ENCODE data around the gene ZFPL1. TPM values are rescaled to one million over a fixed set of nuclear protein-coding genes. Genes with fewer than 3 reads are reported as not detected.
A peak's percentile ranks its signal among the peaks of the same experiment; 100 is the strongest.

Gene ZFPL1
- polyA plus RNA-seq, 4 donors = 26.2 to 36.5 (median 31.0) TPM

DNA sequence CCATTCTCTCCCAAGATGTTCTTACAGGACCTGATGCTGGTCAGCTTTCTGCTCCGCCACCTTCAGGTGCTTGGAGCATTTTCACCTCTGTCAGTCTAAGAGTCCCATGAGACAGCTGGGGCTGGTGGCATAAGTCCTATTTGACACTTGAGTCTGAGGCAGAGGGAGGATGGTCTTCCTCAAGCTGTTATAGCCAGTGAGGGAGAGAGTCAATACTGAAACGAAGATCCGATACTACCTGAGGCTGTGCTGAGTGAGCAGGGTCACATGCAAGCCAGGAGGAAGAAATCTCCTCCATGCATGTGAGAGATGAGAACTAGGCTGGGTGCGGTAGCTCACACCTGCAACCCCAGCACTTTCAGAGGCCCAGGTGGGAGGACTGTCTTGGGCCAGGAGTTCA, 5.6 kb downstream of the ZFPL1 start:
- DNase-seq (ENCODE audit: low read depth in 4 of 4, low spot score in 3 of 4) = no peak

DNA sequence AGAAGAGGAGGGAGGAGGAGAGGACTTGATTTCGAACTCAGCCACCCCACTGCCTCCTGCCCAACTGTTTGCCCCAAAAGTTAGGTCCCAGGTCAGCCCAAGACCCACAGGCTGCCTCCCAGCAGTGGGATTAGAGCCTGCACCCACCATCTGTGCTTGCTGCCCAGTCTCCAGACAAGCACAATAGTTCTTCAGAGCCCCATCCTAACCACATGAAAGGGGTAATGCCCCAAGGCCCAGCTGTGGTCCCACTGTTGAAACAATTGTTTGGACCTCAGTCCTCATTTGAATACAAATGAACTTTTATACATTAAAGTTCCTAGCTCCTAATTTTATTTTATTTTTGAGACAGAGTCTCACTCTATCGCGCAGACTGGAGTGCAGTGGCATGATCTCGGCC, 6.6 kb downstream of the ZFPL1 start:
- no peak for DNase-seq (ENCODE audit: low read depth in 4 of 4, low spot score in 3 of 4)

DNA sequence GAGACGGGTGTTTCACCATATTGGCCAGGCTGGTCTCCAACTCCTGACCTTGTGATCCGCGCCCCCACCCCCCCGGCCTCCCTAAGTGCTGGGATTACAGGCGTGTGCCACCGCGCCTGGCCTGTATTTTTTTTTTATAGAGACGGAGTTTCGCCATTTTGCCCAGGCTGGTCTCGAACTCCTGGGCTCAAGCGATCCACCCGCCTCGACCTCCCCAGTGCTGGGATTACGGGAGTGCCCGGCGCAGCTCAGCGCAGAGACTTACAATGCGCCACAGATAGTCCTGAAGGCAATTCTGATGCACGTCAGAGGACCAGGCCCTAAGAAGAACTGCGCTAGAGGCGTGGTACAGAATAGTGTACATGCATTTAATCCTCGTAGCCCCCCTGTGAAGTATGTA, 11.4 kb downstream of the ZFPL1 start:
- no peak for DNase-seq (ENCODE audit: low read depth in 4 of 4, low spot score in 3 of 4)

DNA sequence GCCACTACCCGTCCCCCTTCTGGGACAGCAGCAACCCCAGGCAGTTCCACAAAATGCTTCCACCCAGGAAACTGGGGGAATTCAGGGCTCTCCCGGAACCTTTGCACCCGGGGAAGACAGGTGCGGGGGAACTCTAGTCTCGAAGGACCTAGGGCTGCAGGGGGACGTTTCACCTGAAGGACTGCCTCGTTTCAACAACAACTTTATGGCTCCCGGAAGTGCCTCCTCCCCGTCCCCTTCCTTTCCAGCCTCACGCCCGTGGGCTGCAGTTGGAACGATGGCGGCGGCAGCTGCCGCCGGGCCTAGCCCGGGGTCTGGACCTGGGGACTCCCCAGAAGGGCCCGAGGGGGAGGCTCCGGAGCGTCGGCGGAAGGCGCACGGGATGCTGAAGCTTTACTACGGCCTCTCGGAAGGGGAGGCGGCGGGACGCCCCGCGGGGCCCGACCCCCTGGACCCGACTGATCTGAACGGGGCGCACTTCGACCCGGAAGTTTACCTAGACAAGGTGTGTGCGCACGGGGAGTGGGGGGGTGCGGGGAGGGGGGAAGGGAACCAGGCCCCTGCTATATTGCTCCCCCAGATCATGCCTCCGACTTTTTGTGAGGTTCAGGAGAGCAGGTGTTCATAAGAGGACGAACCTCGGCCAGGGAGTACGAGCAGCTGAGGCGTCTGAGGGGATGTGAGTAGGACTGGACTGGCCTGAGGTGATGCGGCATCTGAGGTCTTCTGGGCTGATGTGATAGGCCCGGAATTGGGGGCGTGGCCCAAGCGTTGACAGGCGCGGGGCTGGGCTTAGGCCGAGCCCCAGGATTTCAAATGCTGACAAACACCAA, 12.2 kb downstream of the ZFPL1 start, which contains the start of gene VPS51:
TSS of gene VPS51 (plus strand) at position 241 of the 833 bp plus-strand sequence. CDS start at position 278, 37 bp downstream.
- DNase-seq (ENCODE audit: low read depth in 4 of 4, low spot score in 3 of 4) = peak in 3 of 4 donors; percentile 82 to 85 (median 84)

DNA sequence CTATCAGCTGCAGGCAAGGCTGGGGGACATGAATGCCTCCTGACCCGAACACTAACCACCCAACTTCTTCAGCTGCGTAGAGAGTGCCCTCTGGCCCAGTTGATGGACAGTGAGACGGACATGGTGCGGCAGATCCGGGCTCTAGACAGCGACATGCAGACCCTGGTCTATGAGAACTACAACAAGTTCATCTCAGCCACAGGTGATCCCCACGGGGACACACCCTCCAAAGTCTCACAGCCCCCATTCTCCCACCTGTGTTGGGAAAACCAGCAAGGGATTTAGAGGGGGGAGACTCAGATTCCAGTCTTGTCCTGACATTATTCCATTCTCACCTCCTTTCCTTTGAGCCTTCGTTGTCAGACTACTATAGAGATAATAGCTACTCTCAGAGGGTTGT, 12.9 kb downstream of the ZFPL1 start:
- no peak for DNase-seq (ENCODE audit: low read depth in 4 of 4, low spot score in 3 of 4)

DNA sequence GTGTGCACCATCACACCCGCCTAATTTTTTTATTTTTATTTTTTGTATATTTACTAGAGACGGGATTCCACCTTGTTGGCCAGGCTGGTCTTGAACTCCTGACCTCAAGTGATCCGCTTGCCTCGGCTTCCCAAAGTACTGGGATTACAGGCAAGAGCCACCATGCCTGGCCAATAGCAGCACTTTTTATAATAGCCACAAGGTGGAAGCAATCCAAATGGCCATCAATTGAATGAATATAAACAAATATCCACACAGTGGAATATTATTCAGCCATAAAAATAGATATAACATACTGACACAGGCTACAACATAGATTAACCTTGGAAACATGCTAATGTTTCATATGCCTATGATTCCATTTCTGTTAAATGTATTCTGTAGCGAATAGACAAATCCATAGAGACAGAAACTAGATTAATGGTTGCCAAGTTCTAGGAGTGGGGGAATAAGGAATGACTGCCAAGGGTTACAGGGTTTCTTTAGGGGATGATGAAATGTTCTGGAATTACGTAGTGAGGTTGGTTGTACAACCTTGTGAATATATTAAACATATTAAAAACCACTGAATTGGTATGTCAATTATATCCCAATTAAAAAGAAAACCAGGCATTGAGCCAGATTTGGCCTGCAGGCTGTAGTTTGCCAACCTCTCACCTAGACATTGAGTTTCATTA, 16.8 kb downstream of the ZFPL1 start:
- DNase-seq (ENCODE audit: low read depth in 4 of 4, low spot score in 3 of 4) = no peak

DNA sequence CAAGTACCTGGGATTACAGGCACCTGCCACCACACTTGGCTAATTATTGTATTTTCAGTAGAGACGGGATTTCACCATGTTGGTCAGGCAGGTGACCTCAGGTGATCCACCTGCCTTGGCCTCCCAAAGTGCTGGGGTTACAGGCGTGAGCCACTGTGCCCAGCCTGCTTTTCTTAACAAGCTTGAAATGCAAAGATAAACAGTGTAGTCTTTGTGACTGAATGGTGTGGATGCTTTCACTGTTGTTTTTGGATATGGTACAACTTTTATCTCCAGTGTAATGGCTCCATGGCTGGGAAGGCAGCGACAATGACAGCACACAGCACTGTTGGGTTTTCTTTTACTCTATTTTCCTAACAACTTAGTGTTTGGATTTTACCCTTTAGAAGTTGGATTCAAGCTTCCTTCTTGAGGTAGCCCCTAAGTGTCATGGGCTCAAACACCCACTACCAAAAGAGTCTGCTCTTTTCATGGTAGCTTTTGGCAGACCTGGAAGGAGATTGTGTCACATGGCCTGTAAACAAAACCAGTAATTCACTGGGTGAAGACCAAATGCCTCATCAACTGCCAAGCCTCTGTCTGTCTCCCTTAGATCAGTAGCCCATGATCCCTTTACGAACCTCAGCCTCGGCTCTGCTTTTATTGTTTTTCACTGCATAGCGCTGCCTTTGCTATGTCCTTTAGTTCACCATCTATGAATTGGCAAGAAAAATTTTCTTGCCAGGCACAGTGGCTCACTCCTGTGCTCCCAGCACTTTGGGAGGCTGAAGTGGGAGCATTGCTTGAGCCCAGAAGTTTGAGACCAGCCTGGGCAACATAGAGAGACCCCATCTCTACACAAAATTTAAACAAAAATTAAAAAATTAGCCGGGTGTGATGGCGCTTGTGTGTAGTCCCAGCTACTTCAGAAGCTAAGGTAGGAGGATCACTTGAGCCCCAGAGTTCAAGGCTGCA, 18.4 kb downstream of the ZFPL1 start:
- DNase-seq (ENCODE audit: low read depth in 4 of 4, low spot score in 3 of 4) = no peak

DNA sequence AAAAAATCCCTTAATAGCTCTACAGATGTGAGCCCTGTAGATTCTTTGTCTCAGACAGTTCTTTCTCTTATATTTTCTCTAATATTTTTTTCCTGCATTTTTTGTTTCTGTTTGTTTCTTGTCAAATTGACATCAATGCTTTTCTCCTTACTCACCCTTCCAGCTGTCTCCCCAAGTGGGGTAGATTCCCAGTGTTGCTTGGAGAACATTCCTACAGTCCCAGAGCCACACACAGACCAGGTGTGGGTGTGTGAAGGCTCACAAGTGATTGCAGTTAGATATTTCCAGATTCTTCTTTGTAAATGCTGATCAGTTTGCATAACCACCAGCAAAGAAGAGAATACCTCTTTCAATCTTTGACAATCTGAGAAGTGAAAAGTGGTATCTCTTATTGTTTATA, 19.5 kb downstream of the ZFPL1 start:
- no peak for DNase-seq (ENCODE audit: low read depth in 4 of 4, low spot score in 3 of 4)

DNA sequence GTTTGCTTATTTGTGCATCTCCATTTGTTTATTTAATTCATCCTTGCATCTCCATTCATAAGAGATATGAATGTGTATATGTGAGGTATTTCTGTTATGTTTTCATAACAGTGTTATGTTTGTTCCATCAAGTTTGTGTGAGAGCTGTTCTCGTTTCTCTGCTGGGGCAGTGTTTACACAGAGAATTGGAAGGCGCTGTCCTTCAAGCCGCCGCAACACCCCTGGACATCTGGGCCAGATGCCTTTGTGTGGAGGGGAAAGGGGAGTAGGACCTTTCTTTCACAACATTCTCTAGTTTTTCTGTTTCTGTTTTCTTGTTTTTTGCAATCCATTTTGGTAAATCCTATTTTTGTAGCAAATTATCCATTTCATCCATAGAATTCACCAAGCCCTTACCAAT, 20.6 kb downstream of the ZFPL1 start:
- no peak for DNase-seq (ENCODE audit: low read depth in 4 of 4, low spot score in 3 of 4)

DNA sequence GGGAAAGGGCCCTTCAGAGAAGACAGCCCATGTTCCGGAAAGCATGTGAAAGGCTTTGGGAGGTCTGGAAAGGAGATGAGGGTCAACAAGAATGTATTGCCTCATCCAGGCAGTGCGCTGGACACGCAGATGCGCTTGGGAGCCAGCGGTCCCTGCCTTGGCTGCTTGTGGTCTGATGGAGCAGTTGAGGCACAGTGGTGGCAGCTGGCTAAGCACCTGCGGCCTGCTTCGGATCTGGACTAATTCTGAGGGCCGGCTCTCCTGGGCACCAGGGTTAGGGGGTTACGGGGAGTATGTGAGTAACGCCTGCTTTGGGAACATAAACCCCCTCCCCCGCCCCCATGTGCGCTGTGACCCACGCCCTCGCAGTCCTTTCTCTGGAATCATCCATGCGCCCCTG, 23.1 kb downstream of the ZFPL1 start:
- no peak for DNase-seq (ENCODE audit: low read depth in 4 of 4, low spot score in 3 of 4)

DNA sequence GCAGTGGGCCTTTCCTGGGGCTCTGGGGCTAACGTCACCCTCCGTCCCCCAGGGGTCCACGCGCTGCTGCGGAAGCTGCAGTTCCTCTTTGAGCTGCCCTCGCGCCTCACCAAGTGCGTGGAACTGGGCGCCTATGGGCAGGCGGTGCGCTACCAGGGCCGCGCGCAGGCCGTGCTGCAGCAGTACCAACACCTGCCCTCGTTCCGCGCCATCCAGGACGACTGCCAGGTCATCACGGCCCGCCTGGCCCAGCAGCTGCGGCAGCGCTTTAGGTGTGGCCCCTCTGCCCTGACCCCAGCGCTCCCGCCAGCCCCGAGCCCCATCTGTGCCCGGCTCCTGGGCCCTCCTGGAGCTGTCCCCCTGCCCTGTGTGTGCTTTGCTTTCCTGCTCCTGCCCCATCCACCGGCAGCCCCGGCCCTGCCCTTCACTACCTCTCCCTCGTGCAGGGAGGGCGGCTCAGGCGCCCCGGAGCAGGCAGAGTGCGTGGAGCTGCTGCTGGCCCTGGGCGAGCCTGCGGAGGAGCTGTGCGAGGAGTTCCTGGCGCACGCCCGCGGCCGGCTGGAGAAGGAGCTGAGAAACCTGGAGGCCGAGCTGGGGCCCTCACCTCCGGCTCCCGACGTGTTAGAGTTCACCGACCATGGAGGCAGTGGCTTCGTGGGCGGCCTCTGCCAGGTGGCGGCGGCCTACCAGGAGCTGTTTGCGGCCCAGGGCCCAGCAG, 23.9 kb downstream of the ZFPL1 start:
- DNase-seq (ENCODE audit: low read depth in 4 of 4, low spot score in 3 of 4) = no peak

DNA sequence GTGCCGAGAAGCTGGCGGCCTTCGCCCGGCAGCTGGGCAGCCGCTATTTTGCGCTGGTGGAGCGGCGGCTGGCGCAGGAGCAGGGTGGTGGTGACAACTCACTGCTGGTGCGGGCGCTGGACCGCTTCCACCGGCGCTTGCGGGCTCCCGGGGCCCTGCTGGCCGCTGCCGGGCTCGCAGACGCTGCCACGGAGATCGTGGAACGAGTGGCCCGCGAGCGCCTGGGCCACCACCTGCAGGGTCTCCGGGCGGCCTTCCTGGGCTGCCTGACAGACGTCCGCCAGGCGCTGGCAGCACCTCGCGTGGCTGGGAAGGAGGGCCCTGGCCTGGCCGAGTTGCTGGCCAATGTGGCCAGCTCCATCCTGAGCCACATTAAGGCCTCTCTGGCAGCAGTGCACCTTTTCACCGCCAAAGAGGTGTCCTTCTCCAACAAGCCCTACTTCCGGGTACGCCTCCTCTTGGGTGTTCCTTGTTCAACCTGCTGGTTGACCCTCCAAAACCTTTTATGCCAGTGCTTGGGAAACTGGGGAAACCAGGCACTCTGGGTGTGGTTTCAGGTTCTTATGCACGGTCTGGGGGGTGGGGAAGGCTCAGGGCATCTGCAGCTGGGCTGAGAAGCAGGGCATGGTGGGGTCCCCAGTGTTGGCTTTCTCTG, 24.6 kb downstream of the ZFPL1 start:
- DNase-seq (ENCODE audit: low read depth in 4 of 4, low spot score in 3 of 4) = no peak

DNA sequence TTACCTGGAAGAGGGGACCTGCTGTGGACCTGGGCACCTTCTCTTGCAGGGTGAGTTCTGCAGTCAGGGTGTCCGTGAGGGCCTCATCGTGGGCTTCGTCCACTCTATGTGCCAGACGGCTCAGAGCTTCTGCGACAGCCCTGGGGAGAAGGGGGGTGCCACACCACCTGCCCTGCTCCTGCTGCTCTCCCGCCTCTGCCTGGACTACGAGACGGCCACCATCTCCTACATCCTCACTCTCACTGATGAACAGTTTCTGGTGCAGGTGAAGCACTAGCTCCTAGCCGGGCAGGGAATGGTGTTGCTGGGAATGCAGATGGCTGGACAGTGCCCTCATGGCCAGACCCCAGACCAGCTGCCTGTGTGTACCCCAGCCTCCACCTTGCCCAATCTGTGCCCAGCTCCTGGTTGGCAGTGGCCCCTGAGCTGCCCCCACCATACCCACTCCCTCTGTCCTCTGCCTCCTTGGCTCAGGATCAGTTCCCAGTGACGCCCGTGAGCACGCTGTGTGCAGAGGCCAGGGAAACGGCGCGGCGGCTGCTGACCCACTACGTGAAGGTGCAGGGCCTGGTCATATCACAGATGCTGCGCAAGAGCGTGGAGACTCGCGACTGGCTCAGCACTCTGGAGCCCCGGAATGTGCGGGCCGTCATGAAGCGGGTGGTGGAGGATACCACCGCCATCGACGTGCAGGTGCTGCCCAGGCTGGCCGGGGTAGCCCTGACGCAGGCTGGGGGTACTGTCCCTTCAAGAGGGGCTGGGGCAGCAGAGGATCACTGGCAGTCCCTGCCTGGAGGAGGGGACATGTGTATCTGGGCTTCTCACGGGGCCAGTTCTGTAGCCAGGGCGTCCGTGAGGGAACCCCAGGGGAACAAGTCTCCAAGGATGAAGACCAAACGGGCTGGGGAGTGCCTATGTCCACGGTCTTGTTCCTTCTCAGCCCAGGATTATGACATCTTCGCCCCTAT, 25.5 kb downstream of the ZFPL1 start:
- DNase-seq (ENCODE audit: low read depth in 4 of 4, low spot score in 3 of 4) = no peak

DNA sequence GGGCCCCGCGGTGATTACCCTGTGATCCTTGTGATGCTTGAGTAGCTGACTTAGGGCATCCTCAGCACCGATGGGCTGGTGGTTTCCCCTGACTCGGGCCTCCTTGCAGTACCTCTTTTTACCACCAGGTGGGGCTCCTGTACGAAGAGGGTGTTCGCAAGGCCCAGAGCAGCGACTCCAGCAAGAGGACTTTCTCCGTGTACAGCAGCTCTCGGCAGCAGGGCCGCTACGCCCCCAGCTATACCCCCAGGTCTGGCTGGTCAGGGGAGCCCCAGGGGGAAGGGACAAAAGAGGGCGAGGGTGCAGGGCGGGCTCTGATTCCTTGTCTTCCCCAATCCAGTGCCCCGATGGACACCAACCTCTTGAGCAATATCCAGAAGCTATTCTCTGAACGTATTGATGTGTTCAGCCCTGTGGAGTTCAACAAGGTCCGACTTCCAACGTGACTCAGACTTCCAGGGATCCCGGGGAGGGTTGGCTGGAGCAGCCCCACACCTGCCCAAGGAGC, 26.4 kb downstream of the ZFPL1 start:
- peak in 1 of 4 donors; percentile 67 for DNase-seq (ENCODE audit: low read depth in 4 of 4, low spot score in 3 of 4)

DNA sequence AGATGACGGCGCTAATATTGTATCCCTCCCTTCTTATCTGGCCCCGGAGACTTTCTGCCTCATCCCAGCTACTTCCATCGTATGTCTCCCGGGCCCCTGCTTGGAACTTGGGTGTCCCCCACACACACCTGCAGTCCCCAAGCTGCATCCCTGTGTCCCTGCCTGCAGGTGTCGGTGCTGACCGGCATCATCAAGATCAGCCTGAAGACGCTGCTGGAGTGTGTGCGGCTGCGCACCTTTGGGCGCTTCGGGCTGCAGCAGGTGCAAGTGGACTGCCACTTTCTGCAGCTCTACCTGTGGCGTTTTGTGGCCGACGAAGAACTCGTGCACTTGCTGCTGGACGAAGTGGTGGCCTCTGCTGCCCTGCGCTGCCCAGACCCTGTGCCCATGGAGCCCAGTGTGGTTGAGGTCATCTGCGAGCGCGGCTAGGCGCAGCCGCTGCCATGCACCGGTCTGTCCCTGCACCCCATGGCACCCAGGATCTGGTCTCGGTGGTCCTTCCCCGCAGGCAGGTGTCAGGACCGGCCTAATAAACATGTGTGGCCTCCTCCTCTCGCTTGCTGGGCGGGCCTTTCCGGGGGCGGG, 27.2 kb downstream of the ZFPL1 start:
- no peak for DNase-seq (ENCODE audit: low read depth in 4 of 4, low spot score in 3 of 4)

DNA sequence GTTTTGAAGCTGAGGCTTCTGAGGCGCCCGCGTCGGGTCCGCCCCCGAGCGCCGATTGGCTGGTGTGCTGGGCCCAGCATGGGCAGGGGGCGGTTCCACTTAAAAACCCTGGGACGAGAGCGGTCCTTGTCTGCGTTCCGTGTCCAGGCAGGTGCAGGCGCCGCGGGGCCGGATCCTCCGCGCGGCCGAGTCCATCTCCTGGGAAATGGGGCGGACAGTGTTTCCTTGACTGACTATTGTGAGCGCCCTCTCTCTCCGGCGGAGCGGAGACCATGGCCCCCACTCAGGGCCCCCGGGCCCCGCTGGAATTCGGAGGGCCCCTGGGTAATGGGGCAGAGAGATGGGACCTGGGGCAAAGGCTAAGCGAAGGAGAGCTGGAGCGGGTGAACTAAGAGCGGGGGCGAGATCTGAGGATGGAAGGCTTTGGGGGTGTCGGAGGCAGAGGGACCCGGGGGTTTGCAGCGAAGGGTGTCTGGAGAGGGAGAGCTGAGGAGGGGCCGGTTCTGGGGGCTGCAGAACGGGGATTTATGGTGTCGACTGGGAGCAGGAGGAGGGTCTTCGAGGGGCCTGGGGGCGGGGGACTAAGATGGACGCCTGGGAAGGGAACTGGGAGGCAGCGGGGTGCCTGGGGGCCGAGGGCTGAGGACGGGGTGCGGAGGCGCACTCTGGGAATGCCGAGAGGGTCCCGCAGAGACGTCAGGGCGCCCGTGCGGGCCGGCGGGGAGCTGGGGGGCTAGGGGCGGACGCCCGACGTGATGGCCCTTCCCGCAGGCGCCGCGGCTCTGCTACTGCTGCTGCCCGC, 27.9 kb downstream of the ZFPL1 start, which contains the start of gene TM7SF2:
TSS of gene TM7SF2 (plus strand) at position 129 of the 802 bp plus-strand sequence. CDS start at position 273, 144 bp downstream.
- DNase-seq (ENCODE audit: low read depth in 4 of 4, low spot score in 3 of 4) = peak in 2 of 4 donors; percentile 89 to 90
